NT2/D1 (cell line): ENCODE measurements around the gene RCHY1.

Experiments
- DNase-seq: peaks from one replicate; pipeline ENCODE4 v3.0.0-alpha.2; 2011; ENCODE audit warnings: low read depth, low spot score
- H3K27me3 ChIP-seq: 2 replicates; pipeline ENCODE4 v1.6.0; 2011; ENCODE audit warnings: mild to moderate bottlenecking; ENCODE audit not compliant: insufficient read length, insufficient read depth
- H3K36me3 ChIP-seq: 2 replicates; pipeline ENCODE4 v1.6.1; 2011; ENCODE audit warnings: mild to moderate bottlenecking, low read length, mixed read lengths; ENCODE audit not compliant: insufficient read depth, insufficient read length
- H3K4me1 ChIP-seq: 2 replicates; pipeline ENCODE4 v1.5.1; 2011; ENCODE audit not compliant: insufficient read depth, insufficient read length
- H3K4me3 ChIP-seq: 2 replicates; pipeline ENCODE4 v1.5.1; 2011; ENCODE audit warnings: low read depth; ENCODE audit not compliant: insufficient read length
- H3K9ac ChIP-seq: 2 replicates; pipeline ENCODE4 v1.6.0; 2011; ENCODE audit warnings: low read depth; ENCODE audit not compliant: insufficient read length
- H3K9me3 ChIP-seq: 2 replicates; pipeline ENCODE4 v1.5.1; 2011; ENCODE audit warnings: mild to moderate bottlenecking, low read length; ENCODE audit not compliant: insufficient read depth
- SUZ12 ChIP-seq: IDR thresholded peaks from 2 replicates; pipeline ENCODE4 v1.6.1; 2011; ENCODE audit not compliant: insufficient read length, insufficient read depth; ENCODE audit errors: extremely low read depth
- YY1 ChIP-seq: IDR thresholded peaks from 2 replicates; pipeline ENCODE4 v1.6.1; 2011; ENCODE audit not compliant: insufficient read length, insufficient read depth
- ZNF274 ChIP-seq: IDR thresholded peaks from 2 replicates; pipeline ENCODE4 v1.6.1; 2011; ENCODE audit warnings: mild to moderate bottlenecking, low read depth, low read length

RCHY1 gene

GRCh38 chr4:75470738-75471137 lies 43.5 kb downstream of the RCHY1 start:
- H3K27me3 ChIP-seq, result no peaks in the 10 kb centered on the region
- no peak for TF ChIP-seq YY1
- TF ChIP-seq ZNF274, result no peak
- TF ChIP-seq SUZ12, result no peak
- H3K9me3 ChIP-seq, result no peaks in the 10 kb centered on the region
- no peak overlapping the region for H3K9ac ChIP-seq
- H3K4me3 ChIP-seq, result no peak overlapping the region
- DNase-seq, result no peak
- no peaks in the 10 kb centered on the region for H3K4me1 ChIP-seq
- H3K36me3 ChIP-seq, result no peaks in the 10 kb centered on the region

GRCh38 chr4:75469896-75470295 lies 44.3 kb downstream of the RCHY1 start:
- no peak overlapping the region for H3K4me3 ChIP-seq
- H3K9ac ChIP-seq, result no peak overlapping the region
- H3K27me3 ChIP-seq, result no peaks in the 10 kb centered on the region
- H3K9me3 ChIP-seq, result no peaks in the 10 kb centered on the region
- H3K4me1 ChIP-seq, result no peaks in the 10 kb centered on the region
- DNase-seq, result no peak
- TF ChIP-seq YY1 (no peak), ZNF274 (no peak), SUZ12 (no peak)
- no peaks in the 10 kb centered on the region for H3K36me3 ChIP-seq

GRCh38 chr4:75457365-75457764 lies 56.8 kb downstream of the RCHY1 start:
- no peak for TF ChIP-seq SUZ12
- TF ChIP-seq ZNF274, result no peak
- TF ChIP-seq YY1, result no peak
- Histone ChIP-seq H3K9ac (no peak overlapping the region), H3K9me3 (no peaks in the 10 kb centered on the region), H3K27me3 (no peaks in the 10 kb centered on the region), H3K36me3 (no peaks in the 10 kb centered on the region), H3K4me1 (no peaks in the 10 kb centered on the region), H3K4me3 (no peak overlapping the region)
- no peak for DNase-seq

- DNase-seq, result no peak
- H3K27me3 ChIP-seq, result no peaks in the 10 kb centered on the region
- no peak overlapping the region for H3K9ac ChIP-seq
- TF ChIP-seq ZNF274, result no peak
- TF ChIP-seq SUZ12, result no peak
- no peak for TF ChIP-seq YY1
- no peaks in the 10 kb centered on the region for H3K9me3 ChIP-seq
- no peak overlapping the region for H3K4me3 ChIP-seq
- peaks cover 3% of the 10 kb centered on the region for H3K4me1 ChIP-seq
- no peaks in the 10 kb centered on the region for H3K36me3 ChIP-seq
Measured at GRCh38 chr4:75434105-75434504, 80.1 kb downstream of the RCHY1 start.

GRCh38 chr4:75432683-75433082 lies 81.5 kb downstream of the RCHY1 start:
- H3K4me1 ChIP-seq, result peaks cover 3% of the 10 kb centered on the region
- TF ChIP-seq ZNF274 (no peak), YY1 (no peak), SUZ12 (no peak)
- H3K9me3 ChIP-seq, result no peaks in the 10 kb centered on the region
- peak; percentile 11 for DNase-seq
- H3K4me3 ChIP-seq, result no peak overlapping the region
- H3K27me3 ChIP-seq, result no peaks in the 10 kb centered on the region
- no peaks in the 10 kb centered on the region for H3K36me3 ChIP-seq
- H3K9ac ChIP-seq, result no peak overlapping the region

- Histone ChIP-seq H3K4me1 (no peaks in the 10 kb centered on the region), H3K27me3 (no peaks in the 10 kb centered on the region), H3K9ac (no peak overlapping the region), H3K36me3 (no peaks in the 10 kb centered on the region), H3K9me3 (no peaks in the 10 kb centered on the region), H3K4me3 (no peak overlapping the region)
- no peak for TF ChIP-seq ZNF274
- TF ChIP-seq SUZ12, result no peak
- TF ChIP-seq YY1, result no peak
- no peak for DNase-seq
Measured at GRCh38 chr4:75429208-75429607, 85.0 kb downstream of the RCHY1 start.
